ENCODE measurements around the gene QKI. TPM values are rescaled to one million over a fixed set of nuclear protein-coding genes. Genes with fewer than 3 reads are reported as not detected.

The QKI gene
- total RNA-seq, 2 donors from 2014 or later = 9.1 to 28.0 TPM

DNA sequence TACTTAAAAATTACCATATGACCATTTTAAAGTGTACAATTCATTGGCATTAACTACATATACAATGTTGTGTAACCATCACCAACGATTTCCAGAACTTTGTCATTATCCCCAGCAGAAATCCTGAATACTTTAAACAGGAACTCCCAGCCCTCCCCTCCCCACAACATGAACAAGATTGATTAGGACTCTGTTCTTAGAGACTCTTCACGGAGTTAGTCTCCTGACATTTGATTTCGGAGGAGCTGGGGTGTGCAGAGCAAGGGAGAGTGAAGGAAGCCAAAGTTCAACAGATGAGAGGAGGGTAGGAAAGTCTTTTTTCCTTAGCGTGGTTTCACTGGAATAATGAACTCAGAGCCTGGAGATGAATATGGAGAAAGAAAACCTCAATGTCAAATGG is 17.2 kb upstream of the QKI start:
- Histone ChIP-seq H3K9me3 (no peaks in the 10 kb centered on the region), H3K9ac (ENCODE audit: low read depth in 2 of 2, low read length in 2 of 2) (no peak overlapping the region), H3K27me3 (no peaks in the 10 kb centered on the region), H3K4me1 (no peaks in the 10 kb centered on the region), H3K27ac (no peak overlapping the region), H3K4me3 (no peak overlapping the region), H3K36me3 (no peaks in the 10 kb centered on the region)
- DNase-seq = no peak
- intact Hi-C loops (cut with DNase I) = no loop called here
- TF ChIP-seq, protein P1, sequence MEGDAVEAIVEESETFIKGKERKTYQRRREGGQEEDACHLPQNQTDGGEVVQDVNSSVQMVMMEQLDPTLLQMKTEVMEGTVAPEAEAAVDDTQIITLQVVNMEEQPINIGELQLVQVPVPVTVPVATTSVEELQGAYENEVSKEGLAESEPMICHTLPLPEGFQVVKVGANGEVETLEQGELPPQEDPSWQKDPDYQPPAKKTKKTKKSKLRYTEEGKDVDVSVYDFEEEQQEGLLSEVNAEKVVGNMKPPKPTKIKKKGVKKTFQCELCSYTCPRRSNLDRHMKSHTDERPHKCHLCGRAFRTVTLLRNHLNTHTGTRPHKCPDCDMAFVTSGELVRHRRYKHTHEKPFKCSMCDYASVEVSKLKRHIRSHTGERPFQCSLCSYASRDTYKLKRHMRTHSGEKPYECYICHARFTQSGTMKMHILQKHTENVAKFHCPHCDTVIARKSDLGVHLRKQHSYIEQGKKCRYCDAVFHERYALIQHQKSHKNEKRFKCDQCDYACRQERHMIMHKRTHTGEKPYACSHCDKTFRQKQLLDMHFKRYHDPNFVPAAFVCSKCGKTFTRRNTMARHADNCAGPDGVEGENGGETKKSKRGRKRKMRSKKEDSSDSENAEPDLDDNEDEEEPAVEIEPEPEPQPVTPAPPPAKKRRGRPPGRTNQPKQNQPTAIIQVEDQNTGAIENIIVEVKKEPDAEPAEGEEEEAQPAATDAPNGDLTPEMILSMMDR (IDR thresholded peaks at IDR 0.05) = no peak

DNA sequence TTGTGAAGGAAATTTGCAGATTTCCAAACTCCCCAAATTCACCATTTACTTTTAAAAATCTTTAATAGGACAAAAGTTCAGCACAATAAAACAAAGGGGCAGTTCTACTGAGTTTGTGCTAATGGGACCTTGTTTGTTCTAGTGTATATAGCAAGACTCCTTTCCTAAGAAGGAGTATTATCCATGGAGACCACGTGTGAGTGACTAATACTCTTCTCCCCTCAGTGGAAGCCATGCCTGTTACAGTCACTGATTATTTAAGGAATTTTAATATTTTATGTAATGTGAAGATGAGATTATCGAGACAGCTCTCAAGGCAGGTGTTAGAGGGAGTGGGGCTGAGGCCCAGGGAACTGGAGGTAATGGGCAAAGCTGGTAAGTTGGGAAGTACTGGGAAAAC is 16.4 kb upstream of the QKI start:
- no peaks in the 10 kb centered on the region for H3K9me3 ChIP-seq
- TF ChIP-seq, protein P1 (IDR thresholded peaks at IDR 0.05) = no peak
- H3K9ac ChIP-seq (ENCODE audit: low read depth in 2 of 2, low read length in 2 of 2) = no peak overlapping the region
- H3K36me3 ChIP-seq = no peaks in the 10 kb centered on the region
- no peaks in the 10 kb centered on the region for H3K27me3 ChIP-seq
- no peaks in the 10 kb centered on the region for H3K4me1 ChIP-seq
- no peak overlapping the region for H3K4me3 ChIP-seq
- H3K27ac ChIP-seq = no peak overlapping the region
- no peak for DNase-seq
- intact Hi-C loops (cut with DNase I) = no loop called here

- DNase-seq = no peak
Observed at GRCh38 chr6:163398815-163399214, 15.7 kb upstream of the QKI start.

DNA sequence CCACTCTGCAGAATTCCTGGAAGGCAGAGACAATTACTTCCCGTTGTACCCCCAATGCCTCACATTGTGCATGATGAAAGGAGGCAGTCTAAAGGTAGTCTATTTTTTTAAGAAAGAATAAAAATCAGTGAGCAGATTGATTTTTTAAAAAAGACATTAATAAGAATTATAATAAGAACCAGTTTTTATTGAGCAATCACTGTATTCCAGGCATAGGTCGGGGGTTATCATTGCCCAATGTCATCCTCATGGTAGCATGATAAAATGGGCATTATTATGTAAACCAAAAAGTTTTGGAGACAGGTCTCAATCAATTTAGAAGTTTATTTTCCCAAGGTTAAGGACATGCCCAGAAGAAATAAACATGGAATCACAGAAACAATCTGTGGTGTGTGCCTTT is 14.0 kb upstream of the QKI start:
- Histone ChIP-seq H3K4me1 (no peaks in the 10 kb centered on the region), H3K36me3 (no peaks in the 10 kb centered on the region), H3K4me3 (no peak overlapping the region), H3K9ac (ENCODE audit: low read depth in 2 of 2, low read length in 2 of 2) (no peak overlapping the region), H3K27me3 (no peaks in the 10 kb centered on the region), H3K9me3 (no peaks in the 10 kb centered on the region), H3K27ac (no peak overlapping the region)
- intact Hi-C loops (cut with DNase I) = no loop called here
- TF ChIP-seq, protein P1 (IDR thresholded peaks at IDR 0.05) = no peak
- no peak for DNase-seq

More at GRCh38 chr6:163398815-163399214, 15.7 kb upstream of the QKI start:
- Histone ChIP-seq H3K36me3 (no peaks in the 10 kb centered on the region), H3K4me3 (no peak overlapping the region), H3K27me3 (no peaks in the 10 kb centered on the region), H3K9me3 (no peaks in the 10 kb centered on the region), H3K27ac (no peak overlapping the region), H3K9ac (ENCODE audit: low read depth in 2 of 2, low read length in 2 of 2) (no peak overlapping the region), H3K4me1 (no peaks in the 10 kb centered on the region)
- intact Hi-C loops (cut with DNase I) = no loop called here
- TF ChIP-seq, protein P1 (IDR thresholded peaks at IDR 0.05) = no peak

DNA sequence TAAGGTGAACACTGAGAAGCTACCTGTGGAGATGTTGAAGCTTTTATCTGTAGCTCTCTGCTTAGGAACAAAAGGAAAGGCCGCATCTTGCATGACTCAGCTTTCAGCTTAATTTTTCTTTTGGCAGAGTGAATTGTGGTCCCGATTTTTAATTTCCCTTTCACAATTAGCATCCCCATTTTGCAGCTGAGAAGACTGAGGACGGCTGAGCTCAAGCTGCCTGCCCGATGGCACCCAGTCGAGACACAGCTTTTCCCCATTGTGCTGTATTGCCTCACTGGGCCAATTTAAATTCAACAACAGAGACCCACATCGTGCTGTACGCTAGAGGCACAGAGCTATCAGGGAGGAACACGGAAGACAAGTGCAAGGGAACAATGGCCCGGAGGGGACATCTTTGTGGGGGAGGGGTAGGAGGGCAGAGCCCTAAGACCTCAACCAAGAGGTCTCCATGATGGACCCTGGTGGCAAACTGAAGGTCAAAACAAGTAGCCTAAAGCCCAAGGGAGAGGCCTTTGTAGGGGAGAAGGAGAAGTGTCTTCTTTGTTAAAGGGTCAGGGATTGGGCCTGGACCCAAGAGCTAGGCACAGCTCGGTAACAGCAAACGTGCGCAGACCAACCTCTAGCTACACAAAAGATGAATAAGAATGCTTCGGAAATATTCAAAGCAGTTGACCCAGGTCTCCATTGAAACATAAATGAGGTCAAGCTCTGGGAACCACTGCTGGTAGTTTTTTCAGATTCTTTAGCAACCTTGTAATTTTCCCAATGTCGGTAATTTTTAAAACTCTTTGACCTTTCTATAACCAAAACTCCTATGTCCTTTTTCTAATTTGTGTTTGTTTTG is 13.3 kb upstream of the QKI start:
- H3K36me3 ChIP-seq = no peaks in the 10 kb centered on the region
- TF ChIP-seq, protein P1 (IDR thresholded peaks at IDR 0.05) = no peak
- H3K27ac ChIP-seq = no peak overlapping the region
- no peak for DNase-seq
- H3K4me3 ChIP-seq = no peak overlapping the region
- H3K27me3 ChIP-seq = no peaks in the 10 kb centered on the region
- no peaks in the 10 kb centered on the region for H3K4me1 ChIP-seq
- no peaks in the 10 kb centered on the region for H3K9me3 ChIP-seq
- H3K9ac ChIP-seq (ENCODE audit: low read depth in 2 of 2, low read length in 2 of 2) = no peak overlapping the region
- intact Hi-C loops (cut with DNase I) = no loop called here

Measured in colonic mucosa (tissue), 4 donors.